Natural killer cell (primary cell): ENCODE data around the gene SLC4A7. TPM values are rescaled to one million over a fixed set of nuclear protein-coding genes. Genes with fewer than 3 reads are reported as not detected.
A peak's percentile ranks its signal among the peaks of the same experiment; 100 is the strongest.

Experiments used
- ATAC-seq, 3 donors: fragments of 150-1000 bp in 2 of 3; fragments of 200-7000 bp in 1 of 3; cut with Tn5 transposase; 1 replicate in 1 of 3; 2 replicates in 2 of 3; pipeline ENCODE4 v1.10.0; 2021; ENCODE audit warnings: mild to moderate bottlenecking in 2 of 3, moderate library complexity in 2 of 3
- DNase-seq, 2 donors: peaks; one replicate each; pipeline versions ENCODE4 v3.0.0 to v3.0.0-alpha.2; 2013 to 2021; ENCODE audit warnings: mixed read lengths in 1 of 2
- H3K27ac ChIP-seq: one replicate; pipeline ENCODE4 v1.5.1; 2013; ENCODE audit warnings: mild to moderate bottlenecking, low read length
- H3K27me3 ChIP-seq: one replicate; pipeline ENCODE4 v1.6.1; 2013; ENCODE audit warnings: low read length; ENCODE audit not compliant: control insufficient read depth, insufficient read depth
- H3K36me3 ChIP-seq: one replicate; pipeline ENCODE4 v1.6.1; 2013; ENCODE audit warnings: low read length; ENCODE audit not compliant: control insufficient read depth, insufficient read depth
- H3K4me1 ChIP-seq: one replicate; pipeline ENCODE4 v1.6.1; 2013; ENCODE audit warnings: low read length; ENCODE audit not compliant: control insufficient read depth, insufficient read depth
- H3K4me3 ChIP-seq: one replicate; pipeline ENCODE4 v1.5.1; 2013; ENCODE audit warnings: low read length
- H3K9me3 ChIP-seq: one replicate; pipeline ENCODE4 v1.6.1; 2013; ENCODE audit warnings: low read length; ENCODE audit not compliant: control insufficient read depth, insufficient read depth
- H3K27ac Mint-ChIP-seq, 2 donors: one replicate each; pipeline ENCODE4 v1.8.0; 2022; ENCODE audit warnings: mild to moderate bottlenecking in 2 of 2, mixed read lengths in 2 of 2, moderate library complexity in 1 of 2
- H3K27me3 Mint-ChIP-seq, 2 donors: one replicate each; pipeline ENCODE4 v1.8.0; 2022; ENCODE audit warnings: low read depth in 2 of 2, mixed read lengths in 2 of 2
- H3K36me3 Mint-ChIP-seq: one replicate; pipeline ENCODE4 v1.8.0; 2022; ENCODE audit warnings: mixed read lengths
- H3K4me1 Mint-ChIP-seq, 2 donors: one replicate each; pipeline ENCODE4 v1.8.0; 2022; ENCODE audit warnings: mixed read lengths in 2 of 2
- H3K4me3 Mint-ChIP-seq: one replicate; pipeline ENCODE4 v1.8.0; 2022; ENCODE audit warnings: mild to moderate bottlenecking, moderate library complexity, mixed read lengths
- H3K9me3 Mint-ChIP-seq, 2 donors: one replicate each; pipeline ENCODE4 v1.8.0; 2022; ENCODE audit warnings: mixed read lengths in 2 of 2
- CTCF ChIP-seq: fragments of 200-600 bp; IDR thresholded peaks from one replicate; pipeline ENCODE4 v1.8.0; 2022; ENCODE audit warnings: antibody characterized with exemption
- WGBS: methylation state at CpG from one replicate; pipeline ENCODE4 v1.1.7; 2013; ENCODE audit warnings: missing lambda C conversion rate; ENCODE audit not compliant: insufficient coverage; 5-methylcytosine and 5-hydroxymethylcytosine counted together
- intact Hi-C: fragments of 100-400 bp; cut with micrococcal nuclease; formaldehyde crosslinking; loops from one replicate; pipeline ENCODE4 v1.14.2; 2022
- total RNA-seq, 4 donors: library from RNA; stranded (reverse); fragments of 120-200 nt in 1 of 4; gene quantifications; one replicate each; pipeline versions ENCODE4 v1.2.3 to v1.2.4, GENCODE V29; 2013 to 2022

The SLC4A7 gene
- total RNA-seq, 3 donors from 2014 or later (not counting 1 experiment from before 2014, with no cell fraction given), result 36.4 to 48.0 (median 41.3) TPM

- Histone ChIP-seq H3K4me1 (peaks cover 8% of the 10 kb centered on the region), H3K9me3 (no peaks in the 10 kb centered on the region), H3K27ac (no peak within 1 kb of the TSS), H3K36me3 (no peaks in the 10 kb centered on the region), H3K27me3 (no peaks in the 10 kb centered on the region), H3K4me3 (peak within 1 kb of the TSS; percentile 60)
- Mint-ChIP-seq H3K9me3 (no peaks in the 10 kb centered on the region), H3K27ac (peak within 1 kb of the TSS; percentile 55 to 79), H3K4me3 (peak within 1 kb of the TSS; percentile 96), H3K36me3 (no peaks in the 10 kb centered on the region), H3K4me1 (peaks cover 17 to 21% of the 10 kb centered on the region in 2 donors), H3K27me3 (no peaks in the 10 kb centered on the region)
- intact Hi-C loops, result loop anchor here (5.0 kb wide), 1 partner anchor 113 kb away; the partner anchor contains the start of gene SLC4A7
- no peak for TF ChIP-seq CTCF
- ATAC-seq (peak; percentile 97 to 100 (median 99)), DNase-seq (peak; percentile 89 to 95)
- WGBS, result 3% methylated on average over 48 of the region's 48 CpGs
Observed at GRCh38 chr3:27368831-27369607, 115.2 kb downstream of the SLC4A7 start, which contains the start of gene NEK10. Gene NEK10, minus strand, starts transcription at chr3:27369383. Its CDS starts 16,501 bp downstream, at chr3:27352882.

- H3K27me3 ChIP-seq, result no peaks in the 10 kb centered on the region
- no peak overlapping the region for H3K27ac ChIP-seq
- H3K9me3 ChIP-seq, result no peaks in the 10 kb centered on the region
- intact Hi-C loops, result loop anchor here (5.0 kb wide), 1 partner anchor 116 kb away; the partner anchor contains the start of gene SLC4A7
- Mint-ChIP-seq H3K36me3 (no peaks in the 10 kb centered on the region), H3K27me3 (no peaks in the 10 kb centered on the region), H3K4me1 (peaks cover 17 to 21% of the 10 kb centered on the region in 2 donors), H3K9me3 (no peaks in the 10 kb centered on the region), H3K4me3 (no peak overlapping the region), H3K27ac (no peak overlapping the region)
- DNase-seq (no peak), ATAC-seq (no peak)
- no peaks in the 10 kb centered on the region for H3K36me3 ChIP-seq
- 92% methylated on average over 1 of the region's 1 CpG for WGBS
- TF ChIP-seq CTCF, result no peak
- no peak overlapping the region for H3K4me3 ChIP-seq
- H3K4me1 ChIP-seq, result peaks cover 8% of the 10 kb centered on the region
Observed at GRCh38 chr3:27366062-27366591, 118.1 kb downstream of the SLC4A7 start.

- H3K4me3 ChIP-seq, result no peak overlapping the region
- no peak for DNase-seq
- Mint-ChIP-seq H3K27me3 (no peaks in the 10 kb centered on the region), H3K36me3 (no peaks in the 10 kb centered on the region), H3K4me1 (peaks cover 7 to 23% of the 10 kb centered on the region in 2 donors), H3K27ac (peak overlapping the region; percentile 8 to 36), H3K9me3 (no peaks in the 10 kb centered on the region), H3K4me3 (no peak overlapping the region)
- TF ChIP-seq CTCF, result no peak
- intact Hi-C loops, result no loop called here
- 83% methylated on average over 6 of the region's 7 CpGs for whole genome bisulfite sequencing
- no peaks in the 10 kb centered on the region for H3K9me3 ChIP-seq
- peaks cover 5% of the 10 kb centered on the region for H3K4me1 ChIP-seq
- ATAC-seq, result no peak
- no peaks in the 10 kb centered on the region for H3K27me3 ChIP-seq
- no peaks in the 10 kb centered on the region for H3K36me3 ChIP-seq
- no peak overlapping the region for H3K27ac ChIP-seq
Observed at GRCh38 chr3:27360113-27361078, 123.8 kb downstream of the SLC4A7 start.
